ENCODE results near the gene KDM4B.
A peak's percentile ranks its signal among the peaks of the same experiment; 100 is the strongest.

The KDM4B gene

GRCh38 chr19:5058521-5059212, 89.8 kb downstream of the KDM4B start:
- H3K4me3 ChIP-seq (replicated peaks in 1 of 2; ENCODE audit: low read depth in 2 of 2, low read length in 2 of 2) = no peak overlapping the region
- peak; percentile 23 to 32 for DNase-seq (ENCODE audit: low read depth in 2 of 2)
- no peak for TF ChIP-seq CTCF (IDR thresholded peaks at IDR 0.05; ENCODE audit: low read depth, low read length)

- TF ChIP-seq CTCF (IDR thresholded peaks at IDR 0.05; ENCODE audit: low read depth, low read length) = no peak
- no peak overlapping the region for H3K4me3 ChIP-seq (replicated peaks in 1 of 2; ENCODE audit: low read depth in 2 of 2, low read length in 2 of 2)
- DNase-seq (ENCODE audit: low read depth in 2 of 2) = no peak
Observed at GRCh38 chr19:5059213-5059574, 90.3 kb downstream of the KDM4B start.

- no peak overlapping the region for H3K4me3 ChIP-seq (replicated peaks in 1 of 2; ENCODE audit: low read depth in 2 of 2, low read length in 2 of 2)
- DNase-seq (ENCODE audit: low read depth in 2 of 2) = no peak
- no peak for TF ChIP-seq CTCF (IDR thresholded peaks at IDR 0.05; ENCODE audit: low read depth, low read length)
Observed at GRCh38 chr19:5059793-5060192, 90.9 kb downstream of the KDM4B start.

GRCh38 chr19:5062195-5062594, 93.3 kb downstream of the KDM4B start:
- DNase-seq (ENCODE audit: low read depth in 2 of 2) = no peak
- no peak overlapping the region for H3K4me3 ChIP-seq (replicated peaks in 1 of 2; ENCODE audit: low read depth in 2 of 2, low read length in 2 of 2)
- no peak for TF ChIP-seq CTCF (IDR thresholded peaks at IDR 0.05; ENCODE audit: low read depth, low read length)

- no peak for TF ChIP-seq CTCF (IDR thresholded peaks at IDR 0.05; ENCODE audit: low read depth, low read length)
- no peak overlapping the region for H3K4me3 ChIP-seq (replicated peaks in 1 of 2; ENCODE audit: low read depth in 2 of 2, low read length in 2 of 2)
- no peak for DNase-seq (ENCODE audit: low read depth in 2 of 2)
Observed at GRCh38 chr19:5062799-5063198, 93.9 kb downstream of the KDM4B start.

GRCh38 chr19:5063873-5064645, 95.1 kb downstream of the KDM4B start:
- TF ChIP-seq CTCF (IDR thresholded peaks at IDR 0.05; ENCODE audit: low read depth, low read length) = no peak
- no peak for DNase-seq (ENCODE audit: low read depth in 2 of 2)
- no peak overlapping the region for H3K4me3 ChIP-seq (replicated peaks in 1 of 2; ENCODE audit: low read depth in 2 of 2, low read length in 2 of 2)

All from cardiac fibroblast (primary cell).